GM12873 (cell line): ENCODE results near the gene INAVA.

Experiments used
- CTCF ChIP-seq: IDR thresholded peaks from 2 replicates; pipeline ENCODE4 v1.5.1; 2012; ENCODE audit warnings: low read depth, mild to moderate bottlenecking, moderate library complexity, low read length, control low read depth; ENCODE audit not compliant: insufficient read depth; ENCODE audit errors: missing control alignments

INAVA gene

GRCh38 chr1:200894712-200895442, at the start of gene INAVA:
Gene INAVA (plus strand): TSS chr1:200894900. CDS start chr1:200898401, 3,501 bp downstream.
- TF ChIP-seq CTCF = no peak

- TF ChIP-seq CTCF = no peak
These were observed 49.3 kb upstream of the INAVA start for GRCh38 chr1:200845360-200845759.

GRCh38 chr1:200846398-200846797, 48.3 kb upstream of the INAVA start:
- TF ChIP-seq CTCF = no peak

- no peak for TF ChIP-seq CTCF
These were observed 45.3 kb upstream of the INAVA start for GRCh38 chr1:200849430-200849829.

GRCh38 chr1:200850554-200850953, 44.1 kb upstream of the INAVA start:
- no peak for TF ChIP-seq CTCF

- TF ChIP-seq CTCF = no peak
These were observed 37.9 kb upstream of the INAVA start for GRCh38 chr1:200856716-200857357.

- no peak for TF ChIP-seq CTCF
These were observed 36.9 kb upstream of the INAVA start for GRCh38 chr1:200857804-200858203.
